B cell (primary cell): Measurements from ENCODE around the gene PRKCQ. TPM values are rescaled to one million over a fixed set of nuclear protein-coding genes. Genes with fewer than 3 reads are reported as not detected.

Experiments
- ATAC-seq: fragments of 200-7000 bp; cut with Tn5 transposase; one replicate; pipeline ENCODE4 v1.10.0; 2021; ENCODE audit warnings: low read depth, mild to moderate bottlenecking, moderate number of reproducible peaks, moderate library complexity
- CTCF ChIA-PET: fragments of 350-600 bp; sonication (Branson Sonifier 250); formaldehyde crosslinking; loops from one replicate; lab custom pipeline; 2021; ENCODE audit warnings: antibody characterized with exemption, inconsistent platforms; lab: Charles Lee
- POLR2A ChIA-PET: fragments of 350-600 bp; sonication (Branson Sonifier 250); formaldehyde crosslinking; loops from one replicate; lab custom pipeline; 2021; ENCODE audit warnings: antibody characterized with exemption; lab: Charles Lee
- DNase-seq: peaks from one replicate; pipeline ENCODE4 v3.0.0; 2013
- H2AFZ ChIP-seq: 2 replicates; pipeline ENCODE4 v1.6.1; 2012; ENCODE audit warnings: mild to moderate bottlenecking, low read depth, low read length; ENCODE audit not compliant: insufficient read depth, poor library complexity, severe bottlenecking
- H3K27ac ChIP-seq, 2 donors: 1 replicate in 1 of 2; 2 replicates in 1 of 2; pipeline ENCODE4 v1.5.1; 2012 to 2013; ENCODE audit warnings: low read length in 2 of 2, mild to moderate bottlenecking in 2 of 2, moderate library complexity in 1 of 2
- H3K27me3 ChIP-seq, 4 experiments: fragments of 200-600 bp in 1 of 4; sonication (generic) in 1 of 4; replicated peaks in 1 of 4; 1 replicate in 2 of 4; 2 replicates in 2 of 4; pipeline versions ENCODE4 v1.6.1 to v1.7.0; 2013 to 2016; ENCODE audit warnings: low read length in 3 of 4, mild to moderate bottlenecking in 2 of 4, mixed read lengths in 1 of 4, moderate library complexity in 1 of 4; ENCODE audit not compliant: insufficient read depth in 4 of 4, control insufficient read depth in 3 of 4; ENCODE audit errors: control extremely low read depth in 1 of 4
- H3K36me3 ChIP-seq, 2 experiments: replicated peaks in 1 of 2; 1 replicate in 1 of 2; 2 replicates in 1 of 2; pipeline versions ENCODE4 v1.6.1 to v1.7.1; 2013; ENCODE audit warnings: low read length in 1 of 2; ENCODE audit not compliant: insufficient read depth in 2 of 2, control insufficient read depth in 1 of 2; ENCODE audit errors: control extremely low read depth in 1 of 2, extremely low read depth in 1 of 2
- H3K4me1 ChIP-seq, 2 donors: fragments of 200-600 bp in 1 of 2; sonication (generic) in 1 of 2; 1 replicate in 1 of 2; 2 replicates in 1 of 2; pipeline versions ENCODE4 v1.5.1 to v1.6.1; 2013 to 2017; ENCODE audit warnings: low read length in 2 of 2; ENCODE audit not compliant: control insufficient read depth in 2 of 2, insufficient read depth in 2 of 2
- H3K4me2 ChIP-seq: replicated peaks from 2 replicates; pipeline ENCODE3; 2012; ENCODE audit warnings: mild to moderate bottlenecking, low read depth, low read length; ENCODE audit not compliant: poor library complexity, severe bottlenecking
- H3K4me3 ChIP-seq, 5 experiments: fragments of 200-600 bp in 1 of 5; sonication (generic) in 1 of 5; 1 replicate in 3 of 5; 2 replicates in 2 of 5; pipeline versions ENCODE4 v1.5.1 to v1.7.0; 2011 to 2016; ENCODE audit warnings: low read length in 4 of 5, mild to moderate bottlenecking in 4 of 5, low read depth in 2 of 5, control low read depth in 1 of 5, moderate library complexity in 1 of 5; ENCODE audit not compliant: insufficient read depth in 1 of 5; ENCODE audit errors: control extremely low read depth in 1 of 5, extremely low read depth in 1 of 5
- H3K79me2 ChIP-seq: fragments of 200-600 bp; sonication (generic); one replicate; pipeline ENCODE4 v1.6.0; 2016; ENCODE audit warnings: low read length; ENCODE audit not compliant: control insufficient read depth, insufficient read depth
- H3K9ac ChIP-seq: fragments of 200-600 bp; sonication (generic); 2 replicates; pipeline ENCODE4 v1.6.1; 2017; ENCODE audit warnings: mild to moderate bottlenecking, low read length, moderate library complexity
- H3K9me3 ChIP-seq, 3 donors: one replicate each; pipeline versions ENCODE4 v1.6.1 to v1.7.1; 2013; ENCODE audit warnings: low read length in 2 of 3; ENCODE audit not compliant: control insufficient read depth in 2 of 3, insufficient read depth in 1 of 3; ENCODE audit errors: control extremely low read depth in 1 of 3
- H4K20me1 ChIP-seq: 2 replicates; pipeline ENCODE4 v1.6.0; 2012; ENCODE audit warnings: mild to moderate bottlenecking, low read length; ENCODE audit not compliant: insufficient read depth, control insufficient read depth, poor library complexity, severe bottlenecking
- H3K27ac Mint-ChIP-seq: one replicate; pipeline ENCODE4 v1.8.0; 2021; ENCODE audit warnings: mixed read lengths
- H3K27me3 Mint-ChIP-seq: one replicate; pipeline ENCODE4 v1.8.0; 2021; ENCODE audit warnings: mixed read lengths
- H3K4me1 Mint-ChIP-seq: one replicate; pipeline ENCODE4 v1.8.0; 2021; ENCODE audit warnings: mixed read lengths
- H3K4me3 Mint-ChIP-seq: one replicate; pipeline ENCODE4 v1.8.0; 2021; ENCODE audit warnings: mixed read lengths
- H3K9me3 Mint-ChIP-seq: one replicate; pipeline ENCODE4 v1.8.0; 2022; ENCODE audit warnings: mixed read lengths; ENCODE audit not compliant: insufficient read depth
- CTCF ChIP-seq: fragments of 200-600 bp; IDR thresholded peaks from one replicate; pipeline ENCODE4 v1.8.0; 2022; ENCODE audit warnings: antibody characterized with exemption, mild to moderate bottlenecking
- EZH2 ChIP-seq: IDR thresholded peaks from 2 replicates; pipeline ENCODE4 v1.6.1; 2012; ENCODE audit warnings: borderline replicate concordance, low read depth, mild to moderate bottlenecking, moderate library complexity, low read length; ENCODE audit not compliant: insufficient read depth, poor library complexity, severe bottlenecking
- whole genome bisulfite sequencing: methylation state at CpG from one replicate; pipeline ENCODE4 v1.1.5; 2013; ENCODE audit warnings: missing lambda C conversion rate; ENCODE audit not compliant: insufficient coverage; 5-methylcytosine and 5-hydroxymethylcytosine counted together
- intact Hi-C: fragments of 100-400 bp; cut with micrococcal nuclease; formaldehyde crosslinking; loops from one replicate; pipeline ENCODE4 v1.10.0; 2022
- polyA plus RNA-seq: library from polyadenylated mRNA; depleted of rRNA; stranded (reverse); fragments of >200 nt; gene quantifications from 2 replicates; pipeline ENCODE4 v1.2.3, GENCODE V29; 2012
- total RNA-seq, 2 donors: library from RNA; stranded (reverse); fragments of 120-200 nt in 1 of 2; gene quantifications; 1 replicate in 1 of 2; 2 replicates in 1 of 2; pipeline versions ENCODE4 v1.2.3 to v1.2.4, GENCODE V29; 2013 to 2022

PRKCQ gene
- total and polyA plus RNA-seq, 2 donors (not counting 1 experiment from before 2014, with no cell fraction given) = 0.15 to 0.16 TPM

- intact Hi-C loops = no loop called here
- H3K4me3 Mint-ChIP-seq = no peak overlapping the region
- no peaks in the 10 kb centered on the region for H3K36me3 ChIP-seq
- H3K4me1 ChIP-seq = no peaks in the 10 kb centered on the region
- no peaks in the 10 kb centered on the region for H3K27me3 ChIP-seq
- H3K4me3 ChIP-seq = no peak overlapping the region
- no peak for ATAC-seq
- ChIA-PET POLR2A (no interaction called here), CTCF (no interaction called here)
- no peak overlapping the region for H3K27ac Mint-ChIP-seq
- TF ChIP-seq CTCF (no peak), EZH2 (no peak)
- no peaks in the 10 kb centered on the region for H3K9me3 Mint-ChIP-seq
- H3K9me3 ChIP-seq = no peaks in the 10 kb centered on the region
- no peak overlapping the region for H2AFZ ChIP-seq
- no peaks in the 10 kb centered on the region for H4K20me1 ChIP-seq
- DNase-seq = no peak
- peaks cover 4% of the 10 kb centered on the region for H3K4me1 Mint-ChIP-seq
- H3K27ac ChIP-seq = no peak overlapping the region
- H3K4me2 ChIP-seq = no peak overlapping the region
- no peak overlapping the region for H3K9ac ChIP-seq
- H3K79me2 ChIP-seq = no peaks in the 10 kb centered on the region
- 95% methylated on average over 4 of the region's 11 CpGs for WGBS
- peaks cover 10% of the 10 kb centered on the region for H3K27me3 Mint-ChIP-seq
Measured at GRCh38 chr10:6589287-6590094, 9.4 kb upstream of the PRKCQ start.

- Histone ChIP-seq H3K36me3 (no peaks in the 10 kb centered on the region), H3K4me3 (no peak overlapping the region), H3K4me2 (no peak overlapping the region), H2AFZ (no peak overlapping the region), H3K4me1 (no peaks in the 10 kb centered on the region), H3K27ac (no peak overlapping the region), H3K27me3 (no peaks in the 10 kb centered on the region), H3K9me3 (no peaks in the 10 kb centered on the region), H4K20me1 (no peaks in the 10 kb centered on the region), H3K9ac (no peak overlapping the region), H3K79me2 (no peaks in the 10 kb centered on the region)
- Mint-ChIP-seq H3K4me1 (peaks cover 4% of the 10 kb centered on the region), H3K27me3 (peaks cover 10% of the 10 kb centered on the region), H3K27ac (no peak overlapping the region), H3K4me3 (no peak overlapping the region), H3K9me3 (no peaks in the 10 kb centered on the region)
- ChIA-PET CTCF (no interaction called here), POLR2A (no interaction called here)
- intact Hi-C loops = no loop called here
- DNase-seq = no peak
- ATAC-seq = no peak
- 95% methylated on average over 2 of the region's 3 CpGs for WGBS
- TF ChIP-seq EZH2 (no peak), CTCF (no peak)
Measured at GRCh38 chr10:6588845-6589244, 8.8 kb upstream of the PRKCQ start.
